GM18520 (cell line): ENCODE results near the gene FADS3.

Experiments used
- ATAC-seq: cut with Tn5 transposase; IDR thresholded peaks from one replicate; pipeline ENCODE4 v1.9.1; 2021; ENCODE audit not compliant: unreplicated experiment

Gene FADS3

DNA sequence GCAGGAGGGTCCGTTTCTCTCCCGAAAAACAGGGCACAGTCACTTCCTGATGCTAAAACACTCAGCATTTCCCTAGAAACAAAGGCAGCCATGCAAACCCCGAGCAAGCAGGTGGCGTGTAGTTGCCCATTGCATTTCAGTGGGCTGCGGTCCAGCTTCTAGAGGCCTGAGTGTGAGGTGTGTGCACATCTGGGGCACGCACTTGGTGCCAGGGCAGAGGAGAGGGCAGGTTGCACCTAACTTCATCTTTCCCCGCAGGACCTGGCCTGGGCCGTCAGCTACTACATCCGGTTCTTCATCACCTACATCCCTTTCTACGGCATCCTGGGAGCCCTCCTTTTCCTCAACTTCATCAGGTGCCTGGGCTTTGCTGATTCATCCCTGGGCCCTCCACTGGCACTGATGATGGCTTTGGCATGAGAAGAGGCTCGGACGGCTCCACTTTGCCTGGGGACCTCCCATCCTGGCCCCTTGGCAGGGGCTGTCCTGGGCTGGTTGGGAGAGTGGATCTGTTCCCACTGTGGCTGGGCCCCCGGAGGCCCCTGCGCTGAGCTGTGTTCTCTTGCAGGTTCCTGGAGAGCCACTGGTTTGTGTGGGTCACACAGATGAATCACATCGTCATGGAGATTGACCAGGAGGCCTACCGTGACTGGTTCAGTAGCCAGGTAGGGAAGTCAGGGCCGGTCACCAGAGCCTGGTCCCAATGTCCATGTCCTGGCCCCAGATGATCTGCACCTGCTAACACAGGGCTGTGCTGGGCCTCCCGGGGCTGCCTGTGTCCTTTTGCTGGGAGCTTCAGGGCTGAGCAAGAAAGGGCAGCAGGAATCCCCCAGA, 28.4 kb downstream of the FADS3 start:
- no peak for ATAC-seq

DNA sequence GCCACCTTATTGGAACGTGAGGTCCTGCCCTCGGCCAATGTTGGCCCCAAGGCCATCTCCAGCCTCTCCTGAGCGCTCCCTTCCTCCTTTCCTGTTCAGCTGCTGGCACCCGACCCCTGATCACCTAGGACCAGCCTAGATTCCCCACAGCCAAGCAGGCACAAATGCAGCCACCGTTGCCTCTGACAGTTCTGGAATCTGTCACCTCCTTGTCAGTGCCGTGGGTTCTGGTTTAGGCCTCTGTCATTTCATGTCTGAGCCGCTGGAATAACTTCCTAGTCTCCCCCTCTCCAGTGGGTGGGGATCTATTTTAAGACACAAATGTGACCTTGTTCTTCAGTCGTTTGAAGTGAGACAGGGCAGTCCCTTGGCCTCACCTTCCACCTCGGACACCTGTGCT, 29.7 kb downstream of the FADS3 start:
- no peak for ATAC-seq

DNA sequence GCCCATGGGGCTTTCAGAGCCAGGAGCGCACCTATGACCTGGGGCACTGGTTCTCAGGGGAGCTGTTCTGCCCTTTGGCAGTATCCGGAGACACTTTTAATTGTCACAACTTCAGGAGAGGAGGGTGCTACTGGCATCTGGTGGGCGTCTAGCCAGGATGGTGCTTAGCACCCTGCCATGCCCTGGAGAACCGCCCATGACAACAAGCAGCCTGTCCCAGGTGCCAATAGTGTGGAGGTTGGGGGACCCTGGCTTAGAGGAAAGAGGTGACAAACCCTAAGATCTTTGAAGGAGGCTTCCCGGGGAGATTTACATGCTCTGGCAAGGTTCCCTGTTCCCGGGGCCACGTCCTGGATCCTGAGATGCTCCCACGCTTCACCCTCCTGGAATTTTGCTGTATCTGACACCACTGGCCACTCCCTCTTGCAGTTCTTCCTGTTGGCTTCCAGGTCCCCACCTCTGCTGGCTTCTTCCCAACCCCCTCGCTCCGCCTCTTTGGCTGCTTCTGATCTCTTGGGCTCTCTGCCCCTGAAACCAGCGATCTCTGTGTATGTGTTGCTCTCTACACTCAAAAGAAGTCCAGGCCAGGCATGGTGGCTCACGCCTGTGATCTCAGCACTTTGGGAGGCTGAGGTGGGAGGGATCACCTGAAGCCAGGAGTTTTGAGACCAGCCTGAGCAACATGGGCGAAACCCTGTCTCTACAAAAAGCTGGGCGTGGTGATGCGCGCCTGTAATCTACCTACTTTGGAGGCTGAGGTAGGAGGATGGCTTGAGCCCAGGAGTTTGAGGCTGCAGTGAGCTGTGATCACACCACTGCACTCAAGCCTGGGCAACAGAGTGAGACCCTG, 31.1 kb downstream of the FADS3 start:
- no peak for ATAC-seq

DNA sequence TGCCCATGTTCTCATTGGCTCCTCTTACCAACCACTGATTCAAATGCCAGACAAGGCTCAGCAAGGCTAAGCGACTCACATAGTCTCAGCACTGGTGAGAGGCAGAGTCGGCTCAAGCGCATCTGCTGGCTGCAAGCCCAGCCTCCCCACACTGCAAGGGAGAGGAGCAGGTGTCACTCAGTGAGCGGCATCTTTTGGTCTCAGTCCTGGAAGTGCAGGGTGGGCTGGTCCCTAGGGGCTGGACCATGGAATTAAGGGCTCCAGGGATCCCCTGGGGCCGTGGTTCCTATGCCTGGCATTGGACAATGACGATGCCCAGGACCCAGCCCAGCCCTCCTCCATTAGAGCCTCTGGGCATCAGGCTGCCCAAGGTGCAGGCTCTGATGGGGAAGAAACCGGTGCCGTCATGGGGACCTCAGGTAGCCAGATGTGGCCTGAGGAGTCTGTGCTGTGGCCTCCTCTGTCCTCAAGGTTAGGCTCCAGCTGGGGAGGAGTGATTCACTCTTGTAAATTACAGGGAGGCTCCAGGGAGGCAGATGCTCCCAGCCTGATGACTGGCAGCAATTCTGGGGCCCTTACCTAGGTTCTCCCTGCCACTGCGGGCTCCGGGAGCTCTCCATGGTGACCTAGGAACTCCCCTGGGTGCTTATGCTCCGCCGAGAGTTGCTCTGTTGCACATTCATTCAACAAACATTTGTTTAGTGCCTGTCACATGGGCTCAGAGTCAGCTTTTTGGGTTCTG, 35.2 kb downstream of the FADS3 start:
- no peak for ATAC-seq

DNA sequence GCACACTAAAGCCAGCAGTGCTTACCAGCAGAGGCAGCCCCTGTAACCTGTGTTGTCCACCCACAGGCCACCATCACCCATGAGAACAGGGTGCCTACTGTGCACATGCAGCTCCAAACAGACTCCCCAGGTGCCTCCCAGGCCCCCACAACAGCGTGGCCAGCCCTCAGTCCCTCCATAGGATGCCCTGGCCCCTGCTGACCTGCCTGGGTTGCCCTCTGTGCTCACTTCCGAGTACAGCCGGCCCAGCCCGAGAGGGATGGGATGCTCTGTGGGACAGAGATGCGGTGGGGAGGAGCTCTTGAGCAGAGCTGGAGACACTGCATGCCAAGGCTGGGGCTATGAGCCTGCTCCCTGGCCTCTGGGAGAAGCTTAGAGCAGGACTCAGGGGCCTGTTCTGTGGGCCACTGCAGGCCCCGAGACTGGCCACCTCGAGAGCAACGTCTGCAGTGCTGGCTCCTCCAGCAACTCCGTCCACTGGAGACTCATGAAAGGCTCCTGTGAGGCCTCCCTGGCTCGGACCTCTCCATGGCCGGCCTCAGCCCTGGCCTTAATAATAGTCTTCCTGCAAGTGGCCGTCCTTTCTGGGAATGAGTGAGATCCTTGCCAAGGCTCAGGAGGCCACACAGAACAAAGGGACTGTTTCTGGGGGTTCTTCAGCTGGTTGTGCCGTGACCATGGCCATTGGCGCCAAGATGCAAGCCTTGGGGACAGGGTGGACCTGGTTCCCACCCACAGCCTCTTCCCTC, 36.2 kb downstream of the FADS3 start:
- no peak for ATAC-seq

DNA sequence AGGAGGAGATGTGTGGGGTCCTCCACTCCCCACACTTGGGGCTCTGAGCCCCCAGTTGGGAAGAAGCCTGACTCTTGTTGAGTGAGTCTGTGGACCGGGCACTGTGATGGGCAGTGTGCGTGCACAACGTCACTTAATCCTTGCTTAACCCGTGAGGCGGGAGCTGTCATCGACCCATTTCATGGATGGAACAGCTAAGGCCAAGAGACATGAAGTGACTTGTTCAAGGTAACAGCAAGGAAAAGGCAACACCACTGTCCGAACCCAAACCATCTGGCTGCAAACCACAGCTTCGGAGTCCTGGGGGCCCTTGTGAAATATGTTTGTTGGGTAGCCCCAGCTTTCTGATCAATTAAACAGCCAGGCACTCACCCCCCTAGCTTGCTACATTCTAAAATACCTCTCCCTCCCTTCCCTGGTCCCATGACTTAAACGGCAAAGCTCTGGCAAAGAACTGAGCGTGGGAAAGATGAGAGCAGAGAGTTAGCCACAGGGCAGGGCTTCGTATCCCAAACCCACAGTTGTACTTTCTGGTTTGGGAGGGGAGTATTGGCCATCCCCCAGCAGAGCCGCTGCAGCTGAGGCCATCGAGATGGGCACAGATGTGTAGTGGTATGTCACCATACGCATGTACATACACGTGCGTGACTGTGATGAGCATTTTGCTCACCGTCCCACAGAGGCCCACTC, 37.0 kb downstream of the FADS3 start:
- no peak for ATAC-seq

DNA sequence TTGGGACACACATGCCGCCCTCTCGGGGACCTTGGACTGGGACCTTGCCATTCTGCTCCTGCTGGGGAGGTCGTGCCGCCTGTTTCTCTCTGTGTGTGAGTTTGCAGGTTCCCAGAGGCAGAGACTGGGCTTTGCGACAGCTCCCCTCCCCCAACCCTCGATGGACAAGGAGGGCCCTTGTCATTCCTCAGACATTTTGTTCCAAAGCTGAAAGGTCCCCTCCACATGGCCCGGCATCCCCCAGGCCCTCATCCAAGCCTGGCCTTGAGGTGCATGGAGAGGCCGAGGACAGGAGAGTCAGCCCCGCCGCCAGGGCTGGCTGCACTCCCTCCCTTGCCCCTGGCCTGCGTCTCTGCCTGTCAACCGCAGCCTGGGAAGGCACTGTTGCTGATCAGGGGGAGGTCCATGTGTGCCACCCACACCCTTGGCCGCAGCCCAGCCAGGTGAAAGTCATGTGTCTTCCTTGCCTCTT, 37.6 kb downstream of the FADS3 start:
- ATAC-seq, result no peak

DNA sequence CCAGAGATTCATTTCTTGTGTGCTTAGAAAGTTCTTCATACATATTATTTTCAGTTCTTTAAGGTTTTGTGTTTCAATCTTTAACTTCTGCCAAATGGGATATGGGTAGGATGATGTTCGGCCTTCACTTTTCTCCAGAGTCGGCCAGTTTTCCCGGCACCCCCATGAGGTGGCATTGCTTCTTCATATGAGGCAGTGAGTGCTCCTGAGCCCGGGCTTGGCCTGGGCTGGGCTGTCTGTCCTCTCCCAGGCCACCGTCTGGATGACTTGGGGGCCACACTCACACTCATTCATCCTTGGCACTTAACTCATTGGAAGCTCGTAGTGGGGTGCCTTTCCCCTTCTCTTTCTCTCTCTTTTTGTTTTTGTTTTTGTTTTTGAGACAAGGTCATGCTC, 39.4 kb downstream of the FADS3 start:
- no peak for ATAC-seq

DNA sequence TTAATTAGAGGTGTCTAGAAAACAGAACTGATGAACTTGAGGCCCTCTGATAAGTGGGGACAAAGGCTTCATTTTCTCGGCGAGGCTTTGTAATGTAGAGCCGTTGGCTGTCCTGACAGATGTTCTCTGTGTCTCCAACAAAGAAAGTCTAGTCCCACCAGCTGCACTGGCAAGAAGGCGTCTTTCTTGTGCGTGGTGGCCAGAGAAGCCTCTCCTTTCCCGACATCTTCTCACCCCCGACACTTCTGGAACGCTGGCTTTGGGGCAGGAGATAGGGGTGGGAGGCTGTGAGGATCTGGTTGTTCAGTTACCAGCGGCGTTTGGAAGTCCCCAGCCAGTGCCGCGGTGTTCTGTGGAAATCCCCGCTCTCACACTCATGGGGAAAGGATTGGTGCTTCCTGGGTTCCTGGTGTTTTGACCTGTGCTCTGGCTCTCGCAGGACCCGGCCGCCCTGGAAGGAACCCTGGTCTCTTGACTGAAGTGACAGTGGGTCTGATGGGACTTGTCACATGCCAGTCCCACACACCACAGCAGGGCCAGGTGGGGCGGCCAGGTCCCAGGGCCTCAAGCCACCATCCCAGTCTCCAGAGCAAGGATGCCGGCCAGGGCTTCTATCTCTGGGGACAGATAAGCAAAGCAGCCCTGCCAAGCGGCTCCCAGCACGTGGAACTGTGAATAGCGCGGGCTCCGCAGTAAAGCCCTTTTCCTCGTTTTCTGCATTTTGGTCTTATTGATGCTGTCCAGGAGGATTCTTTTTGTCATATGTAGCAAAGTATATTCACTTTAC, 40.0 kb downstream of the FADS3 start:
- ATAC-seq, result no peak

DNA sequence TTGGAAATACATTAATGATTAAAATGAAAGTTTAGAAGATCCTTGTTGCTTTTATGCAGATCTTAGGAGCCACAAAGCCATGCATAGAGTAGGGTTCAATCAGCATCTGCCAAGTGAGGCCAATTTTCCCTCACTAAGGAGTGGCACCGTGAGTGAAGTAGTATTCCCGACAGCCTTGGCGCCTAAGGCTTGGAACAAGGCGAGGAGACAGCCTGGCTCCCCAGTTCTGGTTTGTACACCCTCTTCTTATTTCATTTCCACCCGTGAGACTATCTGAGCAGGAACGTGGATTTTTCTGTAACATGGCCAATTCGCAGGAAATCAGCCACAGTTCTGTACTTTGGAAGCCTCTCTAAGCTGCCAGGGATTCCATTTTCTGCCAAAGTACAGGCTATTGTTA, 40.7 kb downstream of the FADS3 start:
- ATAC-seq, result no peak

DNA sequence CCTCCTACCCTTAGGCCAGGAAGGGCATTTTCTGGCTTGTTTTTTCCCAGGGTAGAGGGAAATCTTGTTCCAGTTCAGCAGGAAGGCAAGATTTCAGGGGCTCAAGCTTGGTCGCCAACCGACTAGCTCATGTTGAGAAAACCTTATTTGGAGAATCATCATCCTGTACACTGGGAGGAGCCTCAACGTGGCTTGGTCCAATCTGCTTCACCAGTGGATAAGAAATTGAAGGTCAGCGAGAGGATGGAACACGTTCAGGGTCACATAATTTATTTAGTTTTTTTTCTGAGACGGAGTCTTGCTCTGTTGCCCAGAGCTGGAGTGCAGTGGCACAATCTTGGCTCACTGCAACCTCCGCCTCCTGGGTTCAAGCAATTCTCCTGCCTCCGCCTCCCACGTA, 42.7 kb downstream of the FADS3 start:
- ATAC-seq, result no peak

DNA sequence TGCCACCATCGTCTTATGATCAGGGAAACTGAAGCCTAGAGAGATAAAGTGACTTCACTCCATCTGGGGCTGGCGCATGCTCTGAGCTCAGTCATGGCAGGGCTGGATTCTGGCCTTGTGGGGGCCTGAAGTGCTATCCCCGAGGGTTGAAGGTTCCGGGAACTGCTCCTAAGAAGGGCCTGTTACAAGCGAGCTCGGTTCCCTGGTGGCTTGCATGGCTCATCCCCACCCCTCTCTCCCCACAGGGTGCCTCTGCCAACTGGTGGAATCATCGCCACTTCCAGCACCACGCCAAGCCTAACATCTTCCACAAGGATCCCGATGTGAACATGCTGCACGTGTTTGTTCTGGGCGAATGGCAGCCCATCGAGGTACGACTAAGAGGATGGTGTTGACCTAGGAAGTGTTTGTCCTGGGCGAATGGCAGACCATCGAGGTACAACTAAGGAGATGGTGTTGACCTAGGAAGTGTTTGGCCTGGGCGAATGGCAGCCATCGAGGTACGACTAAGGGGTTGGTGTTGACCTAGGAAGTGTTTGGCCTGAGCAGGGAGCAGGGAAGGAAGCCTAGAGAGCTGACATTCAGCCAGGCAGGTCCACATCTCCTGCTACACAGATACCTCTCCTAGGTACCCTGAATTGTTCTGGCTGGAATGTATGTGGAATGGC, 43.3 kb downstream of the FADS3 start:
- no peak for ATAC-seq

DNA sequence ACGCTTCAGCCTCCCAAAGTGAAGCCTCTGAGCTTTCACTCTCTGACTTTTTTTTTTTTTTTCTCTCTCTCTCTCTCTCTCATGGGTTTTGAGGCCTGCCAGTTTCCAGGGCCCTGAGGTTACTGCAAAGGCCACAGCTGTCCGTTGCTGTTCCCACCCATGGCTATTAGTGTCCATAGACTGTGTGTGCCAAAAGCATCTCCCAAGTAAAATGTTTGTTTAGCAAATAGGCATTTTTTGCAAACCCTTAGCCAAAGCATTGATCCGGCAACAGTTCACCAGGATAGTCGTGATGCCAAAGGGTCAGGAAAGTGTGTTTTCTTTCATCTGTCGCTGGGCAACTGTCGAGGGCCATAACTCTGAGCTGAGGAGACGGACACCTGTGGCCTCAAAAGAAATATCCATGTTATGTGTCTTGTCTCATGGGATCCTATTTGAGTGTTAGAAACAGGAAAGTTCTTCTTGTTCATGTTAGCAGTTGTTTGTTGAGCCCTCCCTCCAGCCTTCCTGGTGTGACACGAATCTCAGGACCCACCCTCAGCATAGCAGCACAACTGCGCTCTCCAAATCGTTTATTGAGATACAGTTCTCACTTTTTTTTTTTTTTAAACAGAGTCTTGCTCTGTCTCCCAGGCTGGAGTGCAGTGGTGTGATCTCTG, 44.9 kb downstream of the FADS3 start:
- ATAC-seq, result no peak

DNA sequence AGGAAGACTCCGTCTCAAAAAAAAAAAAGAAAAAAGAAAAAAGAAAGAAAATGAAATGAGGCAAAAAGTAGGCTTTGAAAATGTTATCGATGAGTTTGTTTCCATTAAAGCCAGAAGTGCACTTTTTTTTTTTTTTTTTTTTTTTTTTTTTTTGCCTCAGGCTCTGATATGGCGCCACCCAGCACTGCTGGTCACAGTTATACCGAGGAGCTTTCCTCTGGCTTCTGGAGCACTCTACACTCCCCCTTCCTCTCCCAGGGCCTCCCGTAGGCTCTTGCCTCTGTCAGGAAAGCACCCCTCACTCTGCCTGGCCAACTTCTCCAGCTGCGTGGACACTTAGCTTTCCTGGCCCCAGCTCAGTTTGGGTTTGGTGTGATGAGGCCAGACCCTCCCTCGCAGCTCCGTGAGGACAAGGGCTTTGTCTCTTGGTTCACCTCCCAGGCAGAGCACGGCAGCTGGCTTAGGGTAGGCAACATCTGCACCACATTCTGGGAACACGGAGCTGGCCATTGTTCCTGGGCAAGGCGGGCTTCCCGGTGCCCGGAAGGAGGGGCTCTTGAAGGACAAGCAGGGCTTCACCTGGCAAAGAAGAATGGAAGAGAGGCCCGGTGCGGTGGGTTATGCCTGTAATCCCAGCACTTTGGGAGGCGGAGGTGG, 46.3 kb downstream of the FADS3 start:
- ATAC-seq, result no peak

DNA sequence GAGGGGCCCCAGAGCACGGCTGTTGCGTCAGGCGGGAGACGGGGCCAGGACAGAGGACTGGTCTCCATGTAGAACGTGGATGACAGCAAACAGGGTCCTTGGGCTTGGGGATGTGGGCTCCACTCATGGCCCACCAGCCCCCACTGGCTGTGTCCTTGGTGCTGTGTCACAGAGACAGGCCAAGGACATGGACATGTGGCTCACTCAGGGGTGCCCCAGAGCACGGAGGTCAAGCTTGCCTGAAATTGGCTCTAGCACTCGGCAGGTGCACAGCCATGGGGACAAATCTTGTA, 48.9 kb downstream of the FADS3 start:
- no peak for ATAC-seq

DNA sequence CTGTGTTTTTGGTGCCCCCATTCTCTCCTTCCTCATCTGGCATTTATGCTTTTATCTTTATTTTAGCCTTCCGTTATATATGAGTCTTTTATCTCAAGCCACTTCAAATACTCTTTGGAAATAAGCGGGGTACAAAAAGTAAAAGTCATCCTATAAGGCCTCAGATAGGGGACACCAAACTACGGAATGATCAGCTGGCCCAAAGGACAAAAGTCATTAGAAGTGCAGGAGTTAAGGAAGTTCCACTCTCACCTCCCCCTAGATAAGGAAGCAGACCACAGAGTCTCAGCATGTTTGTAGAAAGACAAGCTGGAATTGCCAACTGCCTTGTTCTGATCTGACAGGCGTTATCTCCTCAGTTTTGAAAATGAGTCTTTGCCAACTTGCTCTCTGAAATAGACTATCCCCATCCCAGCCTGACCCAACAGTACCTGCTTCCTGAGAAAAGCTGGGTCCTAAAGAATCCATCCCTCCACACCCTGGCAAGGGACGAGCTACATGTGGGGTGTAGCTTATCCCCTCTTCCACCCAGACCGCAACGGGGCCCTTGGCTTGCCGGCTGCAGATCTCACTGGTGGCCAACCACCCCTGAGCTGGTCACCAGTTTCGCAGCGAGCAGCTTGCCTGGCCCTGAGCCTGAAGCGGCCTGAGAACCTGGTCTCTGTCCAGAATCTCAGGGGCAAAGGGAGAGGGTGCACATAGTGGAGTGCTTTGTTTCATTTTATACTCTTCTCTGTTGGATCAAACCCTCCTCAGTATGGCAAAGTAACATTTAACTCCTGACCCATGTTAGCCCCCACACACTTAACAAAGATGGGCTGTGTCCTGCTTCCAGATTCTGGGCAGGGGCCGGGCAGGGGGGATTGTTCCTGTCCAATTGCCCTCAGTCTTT, 49.5 kb downstream of the FADS3 start:
- ATAC-seq, result no peak

DNA sequence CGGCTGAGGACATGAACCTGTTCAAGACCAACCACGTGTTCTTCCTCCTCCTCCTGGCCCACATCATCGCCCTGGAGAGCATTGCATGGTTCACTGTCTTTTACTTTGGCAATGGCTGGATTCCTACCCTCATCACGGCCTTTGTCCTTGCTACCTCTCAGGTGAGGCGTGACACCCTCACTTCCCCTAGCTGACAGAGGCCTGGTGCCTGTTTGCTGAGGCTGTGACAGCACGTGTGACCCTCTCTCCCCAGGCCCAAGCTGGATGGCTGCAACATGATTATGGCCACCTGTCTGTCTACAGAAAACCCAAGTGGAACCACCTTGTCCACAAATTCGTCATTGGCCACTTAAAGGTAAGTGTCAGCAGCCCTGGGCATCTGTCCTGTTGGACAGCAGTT, 51.0 kb downstream of the FADS3 start:
- no peak for ATAC-seq
